DND-41 (cell line): ENCODE measurements around the gene GLIS2.

Experiments used
- ATAC-seq: fragments of 200-7000 bp; cut with Tn5 transposase; 3 replicates; pipeline ENCODE4 v1.9.1; 2021; ENCODE audit warnings: low read depth; ENCODE audit not compliant: insufficient read depth
- DNase-seq: peaks from one replicate; pipeline ENCODE4 v3.0.0-alpha.2; 2020
- H2AFZ ChIP-seq: 2 replicates; pipeline ENCODE4 v1.6.0; 2012; ENCODE audit warnings: low read depth, low read length
- H3K27ac ChIP-seq: 2 replicates; pipeline ENCODE4 v1.5.1; 2012; ENCODE audit warnings: low read length, inconsistent platforms
- H3K27me3 ChIP-seq: fragments of 200-600 bp; sonication (generic); 2 replicates; pipeline ENCODE4 v1.6.0; 2012; ENCODE audit warnings: low read length, mild to moderate bottlenecking, inconsistent platforms; ENCODE audit not compliant: insufficient read depth, poor library complexity
- H3K36me3 ChIP-seq: 2 replicates; pipeline ENCODE4 v1.5.1; 2012; ENCODE audit warnings: low read length, inconsistent platforms; ENCODE audit not compliant: insufficient read depth
- H3K4me1 ChIP-seq: 2 replicates; pipeline ENCODE4 v1.5.1; 2012; ENCODE audit warnings: mild to moderate bottlenecking, low read length; ENCODE audit not compliant: insufficient read depth
- H3K4me2 ChIP-seq: 2 replicates; pipeline ENCODE4 v1.6.0; 2012; ENCODE audit warnings: mild to moderate bottlenecking, moderate library complexity, low read length, inconsistent platforms; ENCODE audit not compliant: insufficient read depth
- H3K4me3 ChIP-seq, 2 experiments: fragments of 200-600 bp in 1 of 2; shearing (Covaris generic) in 1 of 2; 2 replicates each; pipeline ENCODE4 v1.5.1; 2012 to 2016; ENCODE audit warnings: inconsistent platforms in 2 of 2, low read length in 2 of 2, mild to moderate bottlenecking in 2 of 2, low read depth in 1 of 2, moderate library complexity in 1 of 2
- H3K79me2 ChIP-seq: 2 replicates; pipeline ENCODE4 v1.6.0; 2012; ENCODE audit warnings: low read length, inconsistent platforms; ENCODE audit not compliant: insufficient read depth
- H3K9ac ChIP-seq: 2 replicates; pipeline ENCODE4 v1.6.0; 2012; ENCODE audit warnings: low read depth, mild to moderate bottlenecking, inconsistent platforms, low read length, moderate library complexity
- H3K9me3 ChIP-seq: 2 replicates; pipeline ENCODE4 v1.5.1; 2012; ENCODE audit warnings: low read length, moderate library complexity, mild to moderate bottlenecking, inconsistent platforms; ENCODE audit not compliant: insufficient read depth, severe bottlenecking
- H4K20me1 ChIP-seq: 2 replicates; pipeline ENCODE4 v1.6.0; 2012; ENCODE audit warnings: low read length; ENCODE audit not compliant: insufficient read depth
- CTCF ChIP-seq: IDR thresholded peaks from 2 replicates; pipeline ENCODE4 v1.5.1; 2012; ENCODE audit warnings: borderline replicate concordance, low read length, moderate library complexity, mild to moderate bottlenecking; ENCODE audit not compliant: poor library complexity, severe bottlenecking; ENCODE audit errors: extremely low read depth
- EZH2 ChIP-seq: IDR thresholded peaks from 3 replicates; pipeline ENCODE4 v1.6.1; 2012; ENCODE audit warnings: borderline replicate concordance, low read depth, mild to moderate bottlenecking, moderate library complexity, low read length, inconsistent platforms; ENCODE audit not compliant: severe bottlenecking

GLIS2 gene

GRCh38 chr16:4361033-4361943 is 45.4 kb downstream of the GLIS2 start:
- Histone ChIP-seq H3K27me3 (no peaks in the 10 kb centered on the region), H4K20me1 (peaks cover 20% of the 10 kb centered on the region), H3K4me3 (no peak overlapping the region), H3K4me2 (no peak overlapping the region), H3K9ac (no peak overlapping the region), H3K27ac (no peak overlapping the region), H2AFZ (no peak overlapping the region), H3K4me1 (no peaks in the 10 kb centered on the region), H3K79me2 (no peaks in the 10 kb centered on the region), H3K9me3 (no peaks in the 10 kb centered on the region), H3K36me3 (peaks cover 84% of the 10 kb centered on the region)
- DNase-seq = no peak
- TF ChIP-seq CTCF (no peak), EZH2 (no peak)
- no peak for ATAC-seq

- DNase-seq = no peak
- H3K4me2 ChIP-seq = no peak overlapping the region
- no peaks in the 10 kb centered on the region for H3K79me2 ChIP-seq
- TF ChIP-seq CTCF (no peak), EZH2 (no peak)
- peaks cover 22% of the 10 kb centered on the region for H4K20me1 ChIP-seq
- no peak overlapping the region for H3K27ac ChIP-seq
- peaks cover 82% of the 10 kb centered on the region for H3K36me3 ChIP-seq
- H3K9ac ChIP-seq = no peak overlapping the region
- no peaks in the 10 kb centered on the region for H3K9me3 ChIP-seq
- H3K4me1 ChIP-seq = no peaks in the 10 kb centered on the region
- ATAC-seq = no peak
- no peaks in the 10 kb centered on the region for H3K27me3 ChIP-seq
- H2AFZ ChIP-seq = no peak overlapping the region
- no peak overlapping the region for H3K4me3 ChIP-seq
Measured at GRCh38 chr16:4361944-4362311, 46.1 kb downstream of the GLIS2 start.

GRCh38 chr16:4362476-4363135 is 46.7 kb downstream of the GLIS2 start:
- Histone ChIP-seq H3K79me2 (no peaks in the 10 kb centered on the region), H3K9ac (no peak overlapping the region), H3K36me3 (peaks cover 84% of the 10 kb centered on the region), H3K9me3 (no peaks in the 10 kb centered on the region), H4K20me1 (peaks cover 29% of the 10 kb centered on the region), H3K4me3 (no peak overlapping the region), H3K4me1 (no peaks in the 10 kb centered on the region), H2AFZ (no peak overlapping the region), H3K4me2 (no peak overlapping the region), H3K27ac (no peak overlapping the region), H3K27me3 (no peaks in the 10 kb centered on the region)
- TF ChIP-seq CTCF = no peak
- TF ChIP-seq EZH2 = no peak
- ATAC-seq (no peak), DNase-seq (no peak)
